Mononuclear cell (primary cell): ENCODE data around the gene LITAF. TPM values are rescaled to one million over a fixed set of nuclear protein-coding genes. Genes with fewer than 3 reads are reported as not detected.

Experiments
- H3K27me3 ChIP-seq: 2 replicates; pipeline ENCODE4 v1.6.0; 2011; ENCODE audit warnings: low read length, control low read depth; ENCODE audit not compliant: insufficient read depth
- H3K4me1 ChIP-seq: 2 replicates; pipeline ENCODE4 v1.5.1; 2011; ENCODE audit warnings: mild to moderate bottlenecking, low read length, control low read depth; ENCODE audit not compliant: insufficient read depth
- H3K4me3 ChIP-seq: 2 replicates; pipeline ENCODE4 v1.5.1; 2011; ENCODE audit warnings: mild to moderate bottlenecking, low read length, moderate library complexity
- H3K9me3 ChIP-seq: 2 replicates; pipeline ENCODE4 v1.5.1; 2011; ENCODE audit warnings: low read depth, mild to moderate bottlenecking, control low read depth, low read length
- total RNA-seq: library from RNA; depleted of rRNA; stranded (reverse); fragments of >200 nt; gene quantifications from one replicate; pipeline ENCODE4 v1.2.3, GENCODE V29; 2012

LITAF gene
- 169 TPM for total RNA-seq

DNA sequence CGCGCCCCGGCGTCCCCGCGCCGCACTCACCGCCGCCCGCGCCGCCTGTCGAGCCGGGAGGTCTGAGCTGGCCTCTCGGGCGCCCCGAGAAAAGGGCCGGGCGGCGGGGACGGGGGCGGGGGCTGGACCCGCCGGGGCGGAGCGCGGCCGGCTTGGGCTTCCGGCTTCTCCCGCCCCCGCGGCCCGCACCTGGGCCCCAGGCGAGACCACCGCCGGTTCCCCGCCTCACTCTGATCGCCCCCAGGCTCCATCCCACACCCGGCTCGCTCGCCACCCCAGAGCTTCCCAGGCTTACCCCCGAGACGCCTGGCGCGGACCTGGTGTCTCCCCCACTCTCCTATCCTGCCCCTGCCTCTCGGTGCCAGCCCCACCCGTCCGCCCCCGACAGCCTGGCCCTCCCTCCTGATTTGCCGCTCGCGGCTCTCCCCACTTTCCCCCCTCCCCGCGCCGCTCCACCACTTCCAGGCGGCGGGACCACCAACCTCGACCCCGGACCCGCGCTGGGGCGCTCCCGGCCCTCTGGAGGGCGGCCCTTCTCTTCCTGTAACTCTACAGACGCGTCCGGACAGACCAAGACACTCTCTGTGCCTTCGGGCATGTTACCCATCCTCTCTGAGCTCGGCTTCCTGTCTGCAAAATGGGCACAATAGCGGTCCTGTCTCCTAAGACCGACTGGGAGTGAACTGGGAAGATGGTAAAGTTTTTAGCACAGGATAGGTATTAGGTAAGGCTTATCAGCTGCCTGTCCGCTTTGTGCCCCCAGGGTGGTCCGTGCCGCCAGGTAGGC, at the start of gene LITAF:
LITAF (minus strand) TSS at position 64 of the 787 bp plus-strand sequence. CDS start 30,189 bp downstream, outside the sequence.
- Histone ChIP-seq H3K4me3 (peak within 1 kb of the TSS; percentile 84), H3K27me3 (no peaks in the 10 kb centered on the region), H3K4me1 (peaks cover 61% of the 10 kb centered on the region), H3K9me3 (no peaks in the 10 kb centered on the region)

DNA sequence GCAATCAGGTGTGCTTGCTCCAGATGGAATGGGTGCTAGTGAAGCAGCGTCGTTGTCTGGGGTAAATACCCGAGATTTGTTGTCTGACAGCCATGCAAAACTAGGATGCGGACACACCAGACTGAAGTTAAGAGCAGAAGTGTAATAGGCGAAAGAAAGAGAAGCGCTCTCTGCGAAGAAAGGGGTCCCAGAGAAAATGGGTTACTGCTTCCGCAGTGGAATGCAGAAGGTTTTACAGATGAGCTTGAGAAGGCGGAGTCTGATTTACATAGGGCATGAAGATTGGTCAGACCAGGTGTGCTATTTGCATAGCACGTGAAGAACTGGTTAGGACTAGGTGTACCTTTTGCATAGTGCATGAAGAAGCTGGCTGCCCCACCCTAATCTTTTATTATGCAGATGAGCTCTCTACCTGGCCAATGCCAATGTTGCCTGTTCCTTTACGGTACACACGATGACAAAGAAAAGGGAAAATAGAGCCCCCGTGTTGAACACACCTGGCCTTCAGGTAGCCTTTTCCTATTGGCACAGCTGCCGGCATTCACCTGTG, 49.5 kb upstream of the LITAF start:
- no peaks in the 10 kb centered on the region for H3K9me3 ChIP-seq
- no peaks in the 10 kb centered on the region for H3K27me3 ChIP-seq
- H3K4me1 ChIP-seq: peaks cover 48% of the 10 kb centered on the region
- H3K4me3 ChIP-seq: no peak overlapping the region

- H3K9me3 ChIP-seq: no peaks in the 10 kb centered on the region
- H3K4me3 ChIP-seq: no peak overlapping the region
- H3K4me1 ChIP-seq: peaks cover 43% of the 10 kb centered on the region
- no peaks in the 10 kb centered on the region for H3K27me3 ChIP-seq
Observed at GRCh38 chr16:11635679-11636171, 49.0 kb upstream of the LITAF start.

GRCh38 chr16:11635113-11635652, 48.5 kb upstream of the LITAF start:
- Histone ChIP-seq H3K27me3 (no peaks in the 10 kb centered on the region), H3K4me3 (no peak overlapping the region), H3K9me3 (no peaks in the 10 kb centered on the region), H3K4me1 (peaks cover 41% of the 10 kb centered on the region)

DNA sequence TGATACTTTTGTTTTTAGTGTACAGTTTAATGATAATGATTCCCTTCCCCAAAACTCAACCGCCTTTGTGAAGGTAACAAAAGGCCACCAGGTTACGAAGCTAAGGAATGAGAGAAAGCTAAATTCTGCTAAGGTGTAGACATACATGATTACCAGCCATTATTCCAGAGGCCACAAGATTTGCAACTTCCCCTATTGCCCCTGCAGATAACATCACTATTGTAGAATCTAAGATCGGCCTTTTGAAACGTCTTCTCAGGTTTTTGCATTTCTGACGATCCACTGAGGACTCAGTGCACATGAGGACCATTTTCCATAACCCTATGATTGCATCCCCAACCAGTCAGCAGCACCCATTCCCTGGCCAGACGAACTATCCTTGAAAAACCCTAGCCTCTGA, 47.6 kb upstream of the LITAF start:
- H3K4me3 ChIP-seq: no peak overlapping the region
- no peaks in the 10 kb centered on the region for H3K27me3 ChIP-seq
- peaks cover 43% of the 10 kb centered on the region for H3K4me1 ChIP-seq
- no peaks in the 10 kb centered on the region for H3K9me3 ChIP-seq

- Histone ChIP-seq H3K4me3 (no peak overlapping the region), H3K4me1 (peaks cover 55% of the 10 kb centered on the region), H3K9me3 (no peaks in the 10 kb centered on the region), H3K27me3 (no peaks in the 10 kb centered on the region)
Observed at GRCh38 chr16:11633113-11633512, 46.4 kb upstream of the LITAF start.

DNA sequence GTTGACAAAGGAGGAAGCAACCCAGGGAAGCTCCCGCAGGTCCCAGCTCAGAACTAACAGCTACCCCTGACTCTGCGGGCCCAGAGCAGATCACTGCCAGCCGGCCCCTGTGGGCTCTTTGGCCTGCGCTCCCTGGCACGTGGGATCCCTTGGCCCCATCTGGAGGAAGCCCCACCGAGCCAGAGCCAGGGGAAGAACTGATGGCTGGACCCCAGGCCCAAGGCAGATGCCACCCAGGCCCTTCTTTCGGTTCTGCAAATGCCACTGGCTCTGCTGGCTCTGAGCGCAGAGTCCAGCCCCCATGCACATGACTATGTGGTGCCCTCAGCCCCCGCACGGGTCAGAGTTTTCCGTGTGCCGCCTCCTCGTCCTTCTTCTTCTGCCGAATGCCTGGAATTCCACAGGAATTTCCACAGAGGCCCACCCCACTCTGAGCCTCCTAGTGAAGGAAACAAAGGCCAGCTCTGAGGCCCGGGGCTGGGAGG, 45.8 kb upstream of the LITAF start:
- no peaks in the 10 kb centered on the region for H3K27me3 ChIP-seq
- peaks cover 61% of the 10 kb centered on the region for H3K4me1 ChIP-seq
- no peak overlapping the region for H3K4me3 ChIP-seq
- no peaks in the 10 kb centered on the region for H3K9me3 ChIP-seq

- Histone ChIP-seq H3K9me3 (no peaks in the 10 kb centered on the region), H3K4me3 (no peak overlapping the region), H3K4me1 (peaks cover 65% of the 10 kb centered on the region), H3K27me3 (no peaks in the 10 kb centered on the region)
Observed at GRCh38 chr16:11631214-11631613, 44.5 kb upstream of the LITAF start.

DNA sequence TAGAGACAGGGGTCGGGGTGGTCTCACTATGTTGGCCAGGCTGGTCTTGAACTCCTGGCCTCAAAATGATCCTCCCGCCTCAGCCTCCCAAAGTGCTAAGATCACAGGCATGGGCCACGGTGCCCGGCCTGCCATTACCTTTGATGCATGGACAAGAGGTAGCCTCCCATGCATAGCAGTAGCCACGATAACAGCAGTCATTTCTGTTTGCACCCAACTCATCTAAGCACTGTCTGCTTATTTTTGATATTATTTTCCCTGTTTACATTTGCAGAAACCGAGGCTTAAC, 44.0 kb upstream of the LITAF start:
- peaks cover 67% of the 10 kb centered on the region for H3K4me1 ChIP-seq
- H3K27me3 ChIP-seq: no peaks in the 10 kb centered on the region
- H3K9me3 ChIP-seq: no peaks in the 10 kb centered on the region
- no peak overlapping the region for H3K4me3 ChIP-seq

DNA sequence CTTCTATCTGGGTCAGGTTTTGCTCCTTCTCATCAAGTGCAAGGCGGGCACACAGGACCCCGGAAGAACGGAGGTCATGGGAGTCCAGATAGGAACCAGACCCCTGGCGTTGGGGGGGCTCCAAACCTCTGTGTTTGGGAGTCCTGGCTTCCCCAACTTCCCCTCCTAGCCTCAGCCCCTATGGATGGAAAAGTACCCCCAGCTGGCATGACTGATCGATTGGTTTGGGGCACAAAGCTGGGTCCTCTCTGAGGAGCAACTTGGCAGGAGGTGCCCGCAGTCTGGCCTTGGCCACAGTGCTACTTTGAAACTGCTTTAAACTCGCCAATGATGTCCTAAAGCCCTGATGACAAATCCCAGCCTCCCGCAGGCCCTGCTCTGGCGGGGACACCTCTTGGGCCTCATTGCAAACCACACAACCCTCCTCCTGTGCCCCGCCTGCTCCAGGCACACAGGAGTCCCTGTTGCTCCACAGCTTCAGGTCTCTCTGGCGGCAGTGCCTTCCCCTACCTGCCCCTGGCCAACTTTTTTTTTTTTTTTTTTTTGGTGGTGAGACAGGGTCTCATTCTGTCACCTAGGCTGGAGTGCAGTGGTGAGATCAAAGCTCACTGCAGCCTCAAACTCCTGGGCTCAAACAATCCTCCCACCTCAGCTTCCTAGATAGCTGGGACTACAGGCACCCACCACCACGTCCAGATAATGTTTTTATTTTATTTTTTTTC, 43.5 kb upstream of the LITAF start:
- Histone ChIP-seq H3K27me3 (no peaks in the 10 kb centered on the region), H3K4me3 (no peak overlapping the region), H3K4me1 (peaks cover 68% of the 10 kb centered on the region), H3K9me3 (no peaks in the 10 kb centered on the region)

GRCh38 chr16:11629071-11630030, 42.6 kb upstream of the LITAF start:
- Histone ChIP-seq H3K4me3 (no peak overlapping the region), H3K4me1 (peaks cover 73% of the 10 kb centered on the region), H3K27me3 (no peaks in the 10 kb centered on the region), H3K9me3 (no peaks in the 10 kb centered on the region)

- Histone ChIP-seq H3K27me3 (no peaks in the 10 kb centered on the region), H3K9me3 (no peaks in the 10 kb centered on the region), H3K4me1 (peaks cover 73% of the 10 kb centered on the region), H3K4me3 (no peak overlapping the region)
Observed at GRCh38 chr16:11627822-11628457, 41.2 kb upstream of the LITAF start.

GRCh38 chr16:11627292-11627663, 40.6 kb upstream of the LITAF start:
- no peak overlapping the region for H3K4me3 ChIP-seq
- H3K4me1 ChIP-seq: peaks cover 75% of the 10 kb centered on the region
- H3K27me3 ChIP-seq: no peaks in the 10 kb centered on the region
- no peaks in the 10 kb centered on the region for H3K9me3 ChIP-seq
